SK-N-SH treated with all-trans-retinoic acid at 6 μM for 48 hours (cell line): ENCODE data around the gene METTL1.

ENCODE experiments used
- ATAC-seq: fragments of 200-7000 bp; cut with Tn5 transposase; 3 replicates; pipeline ENCODE4 v1.9.1; 2020; ENCODE audit warnings: mild to moderate bottlenecking, moderate library complexity
- ARNTL ChIP-seq: fragments of 450-650 bp; formaldehyde crosslinking; IDR thresholded peaks from 2 replicates; pipeline ENCODE4 v1.5.0; 2020; ENCODE audit warnings: low read depth, mild to moderate bottlenecking, moderate library complexity, borderline replicate concordance
- BACH2 ChIP-seq: fragments of 250-450 bp; sonication (Bioruptor Pico); IDR thresholded peaks from 2 replicates; pipeline ENCODE4 v1.9.0; 2021; ENCODE audit warnings: mild to moderate bottlenecking, borderline replicate concordance
- CREB5 ChIP-seq: fragments of 250-450 bp; sonication (Bioruptor Pico); IDR thresholded peaks from 2 replicates; pipeline ENCODE4 v1.5.1; 2020; ENCODE audit warnings: low read depth, mild to moderate bottlenecking, moderate library complexity
- CSDC2 ChIP-seq: fragments of 250-450 bp; sonication (Bioruptor Pico); IDR thresholded peaks from 2 replicates; pipeline ENCODE4 v1.5.0; 2020; ENCODE audit warnings: mild to moderate bottlenecking, moderate library complexity
- ESRRG ChIP-seq: fragments of 250-450 bp; sonication (Bioruptor Pico); IDR thresholded peaks from 2 replicates; pipeline ENCODE4 v1.6.1; 2021; ENCODE audit warnings: mild to moderate bottlenecking
- GLIS3 ChIP-seq: fragments of 250-450 bp; sonication (Bioruptor Pico); IDR thresholded peaks from 2 replicates; pipeline ENCODE4 v1.5.0; 2020; ENCODE audit warnings: mild to moderate bottlenecking, moderate library complexity
- ISL1 ChIP-seq: fragments of 250-450 bp; sonication (Bioruptor Pico); IDR thresholded peaks from 2 replicates; pipeline ENCODE4 v2.1.2; 2022; ENCODE audit warnings: mild to moderate bottlenecking, moderate library complexity
- OSR1 ChIP-seq: fragments of 250-450 bp; sonication (Bioruptor Pico); IDR thresholded peaks from 2 replicates; pipeline ENCODE4 v1.8.0; 2022; ENCODE audit warnings: moderate library complexity, mild to moderate bottlenecking, inconsistent platforms
- PPARA ChIP-seq: fragments of 250-450 bp; sonication (Bioruptor Pico); IDR thresholded peaks from 2 replicates; pipeline ENCODE4 v1.5.0; 2020; ENCODE audit warnings: mild to moderate bottlenecking, borderline replicate concordance
- RARB ChIP-seq: fragments of 250-450 bp; sonication (Bioruptor Pico); IDR thresholded peaks from 2 replicates; pipeline ENCODE4 v1.8.0; 2021; ENCODE audit warnings: mild to moderate bottlenecking, moderate library complexity
- SNAI2 ChIP-seq: fragments of 250-450 bp; sonication (Bioruptor Pico); IDR thresholded peaks from 2 replicates; pipeline ENCODE4 v1.5.0; 2020; ENCODE audit warnings: mild to moderate bottlenecking, moderate library complexity
- TCF4 ChIP-seq: fragments of 250-450 bp; sonication (Bioruptor Pico); IDR thresholded peaks from 2 replicates; pipeline ENCODE4 v1.8.0; 2021; ENCODE audit warnings: mild to moderate bottlenecking, moderate library complexity, borderline replicate concordance
- TOX ChIP-seq: fragments of 250-450 bp; sonication (Bioruptor Pico); IDR thresholded peaks from 2 replicates; pipeline ENCODE4 v1.8.0; 2021; ENCODE audit warnings: mild to moderate bottlenecking, moderate library complexity, borderline replicate concordance
- TSHZ2 ChIP-seq: fragments of 250-450 bp; sonication (Bioruptor Pico); IDR thresholded peaks from 2 replicates; pipeline ENCODE4 v1.5.0; 2020; ENCODE audit warnings: mild to moderate bottlenecking, moderate library complexity
- ZC3H10 ChIP-seq: fragments of 250-450 bp; sonication (Bioruptor Pico); IDR thresholded peaks from 2 replicates; pipeline ENCODE4 v1.5.1; 2021; ENCODE audit warnings: mild to moderate bottlenecking, moderate library complexity
- ZFP3 ChIP-seq: fragments of 250-450 bp; sonication (Bioruptor Pico); IDR thresholded peaks from 2 replicates; pipeline ENCODE4 v1.5.0; 2020; ENCODE audit warnings: mild to moderate bottlenecking, moderate library complexity
- ZFP30 ChIP-seq: fragments of 450-650 bp; formaldehyde crosslinking; IDR thresholded peaks from 2 replicates; pipeline ENCODE4 v1.5.0; 2022; ENCODE audit warnings: mild to moderate bottlenecking, moderate library complexity
- ZNF565 ChIP-seq: fragments of 450-650 bp; formaldehyde crosslinking; conservative IDR thresholded peaks from 2 replicates; pipeline ENCODE4 v1.5.0; 2020; ENCODE audit warnings: low read depth, mild to moderate bottlenecking, moderate library complexity
- ZNF70 ChIP-seq: fragments of 450-650 bp; formaldehyde crosslinking; IDR thresholded peaks from 2 replicates; pipeline ENCODE4 v1.5.0; 2020; ENCODE audit warnings: mild to moderate bottlenecking, moderate library complexity
- ZNF8 ChIP-seq: fragments of 450-650 bp; formaldehyde crosslinking; IDR thresholded peaks from 2 replicates; pipeline ENCODE4 v1.5.0; 2020; ENCODE audit warnings: mild to moderate bottlenecking, moderate library complexity
- TF ChIP-seq, protein P1 (sequence below): fragments of 250-450 bp; sonication (Bioruptor Pico); IDR thresholded peaks from 2 replicates; pipeline ENCODE4 v1.5.1; 2021; ENCODE audit warnings: mild to moderate bottlenecking, moderate library complexity
- TF ChIP-seq, protein P2 (sequence below): fragments of 250-450 bp; sonication (Bioruptor Pico); IDR thresholded peaks from 2 replicates; pipeline ENCODE4 v1.8.0; 2020; ENCODE audit warnings: mild to moderate bottlenecking, moderate library complexity, borderline replicate concordance

The METTL1 gene

DNA sequence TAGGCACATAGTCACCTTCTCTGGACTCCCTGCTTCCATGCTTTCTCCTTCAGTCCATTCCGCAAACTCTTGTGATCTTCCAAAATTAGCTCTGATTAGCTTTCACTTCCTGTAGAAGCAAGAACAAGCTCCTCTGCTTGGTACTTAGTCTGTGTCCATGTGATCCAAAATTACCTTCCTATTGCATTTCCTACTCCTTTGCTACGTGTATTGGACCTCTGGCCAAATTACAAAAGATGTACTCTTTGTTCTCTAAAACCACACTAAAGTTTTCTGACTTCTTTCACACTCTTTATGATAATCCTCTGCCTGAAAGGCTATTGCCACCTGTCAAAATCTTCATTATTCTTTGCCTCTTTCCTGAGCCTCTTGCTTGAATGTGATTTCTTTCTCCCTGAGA, 9.9 kb upstream of the METTL1 start:
- TF ChIP-seq CREB5 (CRISPR knock-in tag) (no peak), ZNF8 (CRISPR knock-in tag) (no peak), SNAI2 (CRISPR knock-in tag) (no peak), ARNTL (CRISPR knock-in tag) (no peak), RARB (no peak), TSHZ2 (no peak), GLIS3 (CRISPR knock-in tag) (no peak), BACH2 (CRISPR knock-in tag) (no peak), TOX (no peak), ZNF565 (CRISPR knock-in tag) (no peak), OSR1 (CRISPR knock-in tag) (no peak), ISL1 (CRISPR knock-in tag) (no peak), ESRRG (CRISPR knock-in tag) (no peak), TCF4 (CRISPR knock-in tag) (no peak)
- TF ChIP-seq, protein P1, sequence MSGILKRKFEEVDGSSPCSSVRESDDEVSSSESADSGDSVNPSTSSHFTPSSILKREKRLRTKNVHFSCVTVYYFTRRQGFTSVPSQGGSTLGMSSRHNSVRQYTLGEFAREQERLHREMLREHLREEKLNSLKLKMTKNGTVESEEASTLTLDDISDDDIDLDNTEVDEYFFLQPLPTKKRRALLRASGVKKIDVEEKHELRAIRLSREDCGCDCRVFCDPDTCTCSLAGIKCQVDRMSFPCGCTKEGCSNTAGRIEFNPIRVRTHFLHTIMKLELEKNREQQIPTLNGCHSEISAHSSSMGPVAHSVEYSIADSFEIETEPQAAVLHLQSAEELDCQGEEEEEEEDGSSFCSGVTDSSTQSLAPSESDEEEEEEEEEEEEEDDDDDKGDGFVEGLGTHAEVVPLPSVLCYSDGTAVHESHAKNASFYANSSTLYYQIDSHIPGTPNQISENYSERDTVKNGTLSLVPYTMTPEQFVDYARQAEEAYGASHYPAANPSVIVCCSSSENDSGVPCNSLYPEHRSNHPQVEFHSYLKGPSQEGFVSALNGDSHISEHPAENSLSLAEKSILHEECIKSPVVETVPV (CRISPR knock-in tag), result no peak
- no peak for ATAC-seq

GRCh38 chr12:57781244-57781643, 9.3 kb upstream of the METTL1 start:
- no peak for ATAC-seq
- TF ChIP-seq ZNF565 (CRISPR knock-in tag) (no peak), SNAI2 (CRISPR knock-in tag) (no peak), GLIS3 (CRISPR knock-in tag) (no peak)

DNA sequence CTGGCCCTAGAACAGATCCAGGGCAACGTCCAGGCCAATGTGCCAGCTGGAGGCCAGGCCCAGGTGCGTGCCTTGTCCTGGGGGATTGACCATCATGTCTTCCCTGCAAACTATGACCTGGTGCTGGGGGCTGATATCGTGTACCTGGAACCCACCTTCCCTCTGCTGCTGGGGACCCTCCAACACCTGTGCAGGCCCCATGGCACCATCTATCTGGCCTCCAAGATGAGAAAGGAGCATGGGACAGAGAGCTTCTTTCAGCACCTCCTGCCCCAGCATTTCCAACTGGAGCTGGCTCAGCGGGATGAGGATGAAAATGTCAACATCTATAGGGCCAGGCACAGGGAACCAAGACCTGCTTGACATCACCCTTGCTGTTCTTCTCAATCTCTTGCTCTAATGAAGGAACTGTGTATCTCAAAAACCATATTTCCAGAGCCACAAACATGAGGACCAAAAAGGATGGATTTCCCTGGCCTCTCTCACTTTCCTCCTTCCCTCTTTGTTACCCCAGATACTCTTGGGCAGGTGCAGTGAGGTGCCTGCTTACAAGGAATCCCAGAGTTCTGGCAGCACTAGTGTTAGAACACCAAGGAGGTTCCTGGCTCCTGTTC, 8.5 kb upstream of the METTL1 start:
- ATAC-seq, result no peak
- TF ChIP-seq ARNTL (CRISPR knock-in tag) (no peak), GLIS3 (CRISPR knock-in tag) (no peak), ISL1 (CRISPR knock-in tag) (no peak)

GRCh38 chr12:57779736-57780135, 7.8 kb upstream of the METTL1 start:
- TF ChIP-seq ESRRG (CRISPR knock-in tag) (no peak), ZC3H10 (no peak), TCF4 (CRISPR knock-in tag) (no peak), OSR1 (CRISPR knock-in tag) (no peak), ARNTL (CRISPR knock-in tag) (no peak), TOX (no peak), PPARA (no peak), CSDC2 (CRISPR knock-in tag) (no peak), ZFP3 (no peak), ZNF8 (CRISPR knock-in tag) (no peak), CREB5 (CRISPR knock-in tag) (no peak), ZFP30 (CRISPR knock-in tag) (no peak), BACH2 (CRISPR knock-in tag) (no peak)
- TF ChIP-seq, all 23 proteins: peak for 0
- ATAC-seq, result no peak

DNA sequence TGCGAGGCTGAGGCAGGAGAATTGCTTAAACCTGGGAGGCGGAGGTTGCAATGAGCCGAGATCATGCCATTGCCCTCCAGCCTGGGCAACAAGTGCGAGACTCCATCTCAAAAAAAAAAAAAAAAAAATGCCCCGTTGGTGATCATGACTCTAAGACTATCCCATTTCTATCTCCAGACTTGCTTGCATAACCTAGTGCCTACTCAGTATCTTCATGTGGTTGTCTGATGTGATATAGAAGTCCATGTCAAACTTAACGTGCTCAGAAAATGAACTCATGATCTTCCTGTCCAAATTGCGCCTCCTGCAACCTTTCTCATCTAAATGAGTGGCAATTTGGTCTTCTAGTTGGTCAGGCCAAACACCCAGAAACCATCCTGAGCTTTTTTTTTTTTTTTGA, 6.0 kb upstream of the METTL1 start:
- ATAC-seq, result no peak
- TF ChIP-seq ZNF70 (CRISPR knock-in tag), result no peak
- TF ChIP-seq, protein P2, sequence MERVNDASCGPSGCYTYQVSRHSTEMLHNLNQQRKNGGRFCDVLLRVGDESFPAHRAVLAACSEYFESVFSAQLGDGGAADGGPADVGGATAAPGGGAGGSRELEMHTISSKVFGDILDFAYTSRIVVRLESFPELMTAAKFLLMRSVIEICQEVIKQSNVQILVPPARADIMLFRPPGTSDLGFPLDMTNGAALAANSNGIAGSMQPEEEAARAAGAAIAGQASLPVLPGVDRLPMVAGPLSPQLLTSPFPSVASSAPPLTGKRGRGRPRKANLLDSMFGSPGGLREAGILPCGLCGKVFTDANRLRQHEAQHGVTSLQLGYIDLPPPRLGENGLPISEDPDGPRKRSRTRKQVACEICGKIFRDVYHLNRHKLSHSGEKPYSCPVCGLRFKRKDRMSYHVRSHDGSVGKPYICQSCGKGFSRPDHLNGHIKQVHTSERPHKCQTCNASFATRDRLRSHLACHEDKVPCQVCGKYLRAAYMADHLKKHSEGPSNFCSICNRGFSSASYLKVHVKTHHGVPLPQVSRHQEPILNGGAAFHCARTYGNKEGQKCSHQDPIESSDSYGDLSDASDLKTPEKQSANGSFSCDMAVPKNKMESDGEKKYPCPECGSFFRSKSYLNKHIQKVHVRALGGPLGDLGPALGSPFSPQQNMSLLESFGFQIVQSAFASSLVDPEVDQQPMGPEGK (CRISPR knock-in tag), result no peak
- TF ChIP-seq ZNF8 (CRISPR knock-in tag), result no peak
- TF ChIP-seq ZFP30 (CRISPR knock-in tag), result no peak
- TF ChIP-seq SNAI2 (CRISPR knock-in tag), result no peak
- TF ChIP-seq TSHZ2, result no peak
- no peak for TF ChIP-seq OSR1 (CRISPR knock-in tag)
- no peak for TF ChIP-seq ZFP3
- TF ChIP-seq CSDC2 (CRISPR knock-in tag), result no peak
